Measurements from ENCODE around the gene PRICKLE2. TPM values are rescaled to one million over a fixed set of nuclear protein-coding genes. Genes with fewer than 3 reads are reported as not detected.

PRICKLE2 gene
- total RNA-seq, 1 experiment from 2014 or later: 9.6 TPM

- intact Hi-C loops (cut with micrococcal nuclease): no loop called here
- Mint-ChIP-seq H3K27me3 (ENCODE audit: insufficient read depth, unreplicated experiment) (no peaks in the 10 kb centered on the region), H3K9me3 (ENCODE audit: unreplicated experiment) (no peaks in the 10 kb centered on the region), H3K27ac (ENCODE audit: low read depth, unreplicated experiment) (no peak overlapping the region), H3K36me3 (ENCODE audit: insufficient read depth, unreplicated experiment) (no peaks in the 10 kb centered on the region), H3K4me1 (ENCODE audit: insufficient read depth, unreplicated experiment) (peaks cover 4% of the 10 kb centered on the region), H3K4me3 (ENCODE audit: unreplicated experiment) (no peak overlapping the region)
- TF ChIP-seq, protein P1, sequence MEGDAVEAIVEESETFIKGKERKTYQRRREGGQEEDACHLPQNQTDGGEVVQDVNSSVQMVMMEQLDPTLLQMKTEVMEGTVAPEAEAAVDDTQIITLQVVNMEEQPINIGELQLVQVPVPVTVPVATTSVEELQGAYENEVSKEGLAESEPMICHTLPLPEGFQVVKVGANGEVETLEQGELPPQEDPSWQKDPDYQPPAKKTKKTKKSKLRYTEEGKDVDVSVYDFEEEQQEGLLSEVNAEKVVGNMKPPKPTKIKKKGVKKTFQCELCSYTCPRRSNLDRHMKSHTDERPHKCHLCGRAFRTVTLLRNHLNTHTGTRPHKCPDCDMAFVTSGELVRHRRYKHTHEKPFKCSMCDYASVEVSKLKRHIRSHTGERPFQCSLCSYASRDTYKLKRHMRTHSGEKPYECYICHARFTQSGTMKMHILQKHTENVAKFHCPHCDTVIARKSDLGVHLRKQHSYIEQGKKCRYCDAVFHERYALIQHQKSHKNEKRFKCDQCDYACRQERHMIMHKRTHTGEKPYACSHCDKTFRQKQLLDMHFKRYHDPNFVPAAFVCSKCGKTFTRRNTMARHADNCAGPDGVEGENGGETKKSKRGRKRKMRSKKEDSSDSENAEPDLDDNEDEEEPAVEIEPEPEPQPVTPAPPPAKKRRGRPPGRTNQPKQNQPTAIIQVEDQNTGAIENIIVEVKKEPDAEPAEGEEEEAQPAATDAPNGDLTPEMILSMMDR (IDR thresholded peaks at IDR 0.05; ENCODE audit: unreplicated experiment): no peak
- no peak for DNase-seq (ENCODE audit: unreplicated experiment)
- ChIA-PET POLR2A (no interaction called here), CTCF (no interaction called here)
- no TSS peak for BruUV-seq (replicated peaks)
These were observed 7.6 kb upstream of the PRICKLE2 start for GRCh38 chr3:64232821-64233220.

GRCh38 chr3:64229903-64230302 is 4.6 kb upstream of the PRICKLE2 start:
- ChIA-PET CTCF (interaction anchor here (0.8 to 0.9 kb wide), 2 partner anchors 11 to 254 kb away, joined by 3 read pairs; no protein-coding TSS in a partner anchor), POLR2A (interaction anchor here (1.2 kb wide), 1 partner anchor 14 kb away, joined by 8 read pairs; no protein-coding TSS in a partner anchor)
- no peaks in the 10 kb centered on the region for H3K9me3 Mint-ChIP-seq (ENCODE audit: unreplicated experiment)
- intact Hi-C loops (cut with micrococcal nuclease): loop anchor here (10.0 kb wide), 1 partner anchor 255 kb away; no protein-coding TSS in a partner anchor
- BruUV-seq (replicated peaks): no TSS peak
- H3K27me3 Mint-ChIP-seq (ENCODE audit: insufficient read depth, unreplicated experiment): no peaks in the 10 kb centered on the region
- H3K4me1 Mint-ChIP-seq (ENCODE audit: insufficient read depth, unreplicated experiment): peaks cover 9% of the 10 kb centered on the region
- DNase-seq (ENCODE audit: unreplicated experiment): no peak
- TF ChIP-seq, protein P1 (IDR thresholded peaks at IDR 0.05; ENCODE audit: unreplicated experiment): no peak
- no peak overlapping the region for H3K27ac Mint-ChIP-seq (ENCODE audit: low read depth, unreplicated experiment)
- no peaks in the 10 kb centered on the region for H3K36me3 Mint-ChIP-seq (ENCODE audit: insufficient read depth, unreplicated experiment)
- no peak overlapping the region for H3K4me3 Mint-ChIP-seq (ENCODE audit: unreplicated experiment)

- POLR2A ChIA-PET: interaction anchor here (1.0 kb wide), 1 partner anchor 43 kb away, joined by 4 read pairs; no protein-coding TSS in a partner anchor
These were observed 2.8 kb upstream of the PRICKLE2 start for GRCh38 chr3:64228110-64228509.

DNA sequence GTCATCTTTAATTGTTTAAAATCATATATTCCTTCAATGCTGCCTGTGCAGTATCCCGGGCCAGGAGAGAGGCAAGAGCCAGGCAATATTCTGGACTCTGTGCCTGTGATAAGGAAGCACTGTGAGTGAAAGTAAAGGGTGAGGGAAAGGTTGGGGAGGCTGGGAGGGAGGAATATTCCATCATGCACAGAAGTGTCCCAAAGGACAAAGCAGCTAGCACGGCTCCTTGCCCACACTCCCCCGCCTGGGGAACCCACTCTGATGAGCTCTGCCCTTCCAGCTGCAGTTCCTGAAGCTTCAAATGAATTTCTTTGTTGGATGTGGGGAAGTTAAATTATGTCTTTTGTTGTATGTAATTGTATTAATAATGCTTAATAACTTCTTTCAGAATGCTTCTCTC is 1.5 kb upstream of the PRICKLE2 start:
- BruUV-seq (replicated peaks): no TSS peak
- H3K27me3 Mint-ChIP-seq (ENCODE audit: insufficient read depth, unreplicated experiment): no peaks in the 10 kb centered on the region
- intact Hi-C loops (cut with micrococcal nuclease): loop anchor here (10.0 kb wide), 1 partner anchor 258 kb away; no protein-coding TSS in a partner anchor
- H3K4me1 Mint-ChIP-seq (ENCODE audit: insufficient read depth, unreplicated experiment): peaks cover 5% of the 10 kb centered on the region
- TF ChIP-seq, protein P1 (IDR thresholded peaks at IDR 0.05; ENCODE audit: unreplicated experiment): no peak
- DNase-seq (ENCODE audit: unreplicated experiment): no peak
- no peaks in the 10 kb centered on the region for H3K9me3 Mint-ChIP-seq (ENCODE audit: unreplicated experiment)
- H3K27ac Mint-ChIP-seq (ENCODE audit: low read depth, unreplicated experiment): no peak overlapping the region
- CTCF ChIA-PET: interaction anchor here (1.3 kb wide), 2 partner anchors 7 to 12 kb away, joined by 4 read pairs; no protein-coding TSS in a partner anchor
- no peaks in the 10 kb centered on the region for H3K36me3 Mint-ChIP-seq (ENCODE audit: insufficient read depth, unreplicated experiment)
- POLR2A ChIA-PET: interaction anchor here (0.7 kb wide), 1 partner anchor 10 kb away, joined by 5 read pairs; no protein-coding TSS in a partner anchor
- no peak overlapping the region for H3K4me3 Mint-ChIP-seq (ENCODE audit: unreplicated experiment)

More at GRCh38 chr3:64228110-64228509, 2.8 kb upstream of the PRICKLE2 start:
- no peak for DNase-seq (ENCODE audit: unreplicated experiment)
- no peaks in the 10 kb centered on the region for H3K9me3 Mint-ChIP-seq (ENCODE audit: unreplicated experiment)
- H3K4me3 Mint-ChIP-seq (ENCODE audit: unreplicated experiment): no peak overlapping the region
- no peaks in the 10 kb centered on the region for H3K27me3 Mint-ChIP-seq (ENCODE audit: insufficient read depth, unreplicated experiment)
- H3K4me1 Mint-ChIP-seq (ENCODE audit: insufficient read depth, unreplicated experiment): peaks cover 6% of the 10 kb centered on the region
- no peaks in the 10 kb centered on the region for H3K36me3 Mint-ChIP-seq (ENCODE audit: insufficient read depth, unreplicated experiment)
- no TSS peak for BruUV-seq (replicated peaks)
- TF ChIP-seq, protein P1 (IDR thresholded peaks at IDR 0.05; ENCODE audit: unreplicated experiment): no peak
- CTCF ChIA-PET: interaction anchor here (0.6 to 1.3 kb wide), 3 partner anchors 9 to 62 kb away, joined by 3 to 4 read pairs (median 4); no protein-coding TSS in a partner anchor
- no peak overlapping the region for H3K27ac Mint-ChIP-seq (ENCODE audit: low read depth, unreplicated experiment)
- intact Hi-C loops (cut with micrococcal nuclease): loop anchor here (10.0 kb wide), 1 partner anchor 257 kb away; no protein-coding TSS in a partner anchor

Measured in MCF 10A (cell line).